ENCODE data around the gene BSND.
"Not testable (repeated sequence)": the region's sequence is repeated elsewhere in the genome, so short reads cannot be mapped to it uniquely, and the experiment has no call there.

The BSND gene

DNA sequence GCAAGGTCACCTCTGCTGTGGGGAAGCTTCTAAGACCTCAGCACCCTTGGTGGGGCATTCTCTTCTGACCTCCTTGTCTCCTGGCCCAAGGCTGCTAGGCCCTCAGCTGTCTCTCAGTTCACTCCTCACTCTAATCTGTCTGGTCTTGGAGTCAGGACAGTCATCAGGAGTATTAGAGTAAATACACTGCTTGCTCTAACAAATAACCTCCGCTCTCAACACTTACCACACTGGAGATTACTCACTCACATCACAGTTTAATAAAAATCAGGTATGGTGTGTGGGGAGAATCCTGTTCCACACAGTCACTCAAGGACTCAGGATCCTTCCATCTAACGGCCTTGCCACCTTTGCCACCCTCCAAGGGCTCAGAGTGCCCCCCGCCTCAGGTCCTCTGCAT, 44.9 kb upstream of the BSND start:
- DNase-seq (ENCODE audit: low read depth), result no peak
- H3K4me3 ChIP-seq (ENCODE audit: low read depth, low read length), result no peak overlapping the region
- TF ChIP-seq CTCF (IDR thresholded peaks at IDR 0.05; ENCODE audit: low read depth, low read length, missing control alignments), result no peak

- no peak for DNase-seq (ENCODE audit: low read depth)
- TF ChIP-seq CTCF (IDR thresholded peaks at IDR 0.05; ENCODE audit: low read depth, low read length, missing control alignments), result no peak
- H3K4me3 ChIP-seq (ENCODE audit: low read depth, low read length), result no peak overlapping the region
These were observed 43.4 kb upstream of the BSND start for GRCh38 chr1:54955359-54955758.

- H3K4me3 ChIP-seq (ENCODE audit: low read depth, low read length), result no peak overlapping the region
- DNase-seq (ENCODE audit: low read depth), result no peak
- TF ChIP-seq CTCF (IDR thresholded peaks at IDR 0.05; ENCODE audit: low read depth, low read length, missing control alignments), result no peak
These were observed 42.0 kb upstream of the BSND start for GRCh38 chr1:54956726-54957125.

GRCh38 chr1:54959241-54959640, 39.5 kb upstream of the BSND start:
- no peak overlapping the region for H3K4me3 ChIP-seq (ENCODE audit: low read depth, low read length)
- no peak for TF ChIP-seq CTCF (IDR thresholded peaks at IDR 0.05; ENCODE audit: low read depth, low read length, missing control alignments)
- no peak for DNase-seq (ENCODE audit: low read depth)

GRCh38 chr1:54962612-54963395, 35.9 kb upstream of the BSND start:
- TF ChIP-seq CTCF (IDR thresholded peaks at IDR 0.05; ENCODE audit: low read depth, low read length, missing control alignments), result no peak

GRCh38 chr1:54963829-54964228, 34.9 kb upstream of the BSND start:
- DNase-seq (ENCODE audit: low read depth), result not testable (repeated sequence)

More at GRCh38 chr1:54962612-54963395, 35.9 kb upstream of the BSND start:
- no peak overlapping the region for H3K4me3 ChIP-seq (ENCODE audit: low read depth, low read length)
- no peak for DNase-seq (ENCODE audit: low read depth)

DNA sequence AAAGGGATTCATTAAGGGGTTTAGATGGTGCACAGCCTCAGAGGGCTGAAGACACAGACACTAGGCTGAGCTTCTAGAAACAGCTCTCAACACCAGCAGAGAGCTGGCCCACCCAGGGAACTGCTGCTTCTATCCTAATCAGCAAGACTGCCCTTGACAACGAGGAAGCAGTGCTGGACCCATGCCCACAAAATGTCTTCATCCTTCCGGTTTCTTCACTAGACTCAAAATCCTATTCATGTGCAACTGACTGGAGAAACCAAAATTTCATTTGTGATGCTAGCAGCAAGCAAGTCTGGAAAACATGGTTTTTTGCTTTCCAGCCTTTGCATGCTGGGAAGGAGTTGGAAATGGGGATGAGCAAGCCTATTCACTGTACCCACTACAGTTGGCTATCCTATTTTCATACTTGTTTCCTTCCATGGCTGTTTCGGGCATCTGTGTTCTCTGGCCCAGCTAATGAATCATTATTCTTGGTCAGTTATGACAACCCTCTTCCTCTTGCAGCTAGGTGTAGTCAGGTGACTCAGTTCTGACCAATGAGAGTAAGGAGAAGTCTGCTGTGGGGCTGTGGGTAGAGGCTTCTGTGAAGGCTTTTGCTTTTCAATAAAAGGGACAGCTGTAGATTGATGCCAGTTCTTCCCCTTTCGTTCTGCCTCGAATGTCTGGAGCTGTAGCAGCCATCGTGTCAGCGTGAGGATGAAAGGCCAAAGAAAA, 33.0 kb upstream of the BSND start:
- peak; percentile 62 for DNase-seq (ENCODE audit: low read depth)
- H3K4me3 ChIP-seq (ENCODE audit: low read depth, low read length), result no peak overlapping the region; the same call in 1 of the 2 replicates
- no peak for TF ChIP-seq CTCF (IDR thresholded peaks at IDR 0.05; ENCODE audit: low read depth, low read length, missing control alignments)

More at GRCh38 chr1:54963829-54964228, 34.9 kb upstream of the BSND start:
- not testable (repeated sequence) for H3K4me3 ChIP-seq (ENCODE audit: low read depth, low read length)
